ENCODE measurements around the gene TBC1D4.

The TBC1D4 gene

GRCh38 chr13:75384879-75385707, 96.9 kb downstream of the TBC1D4 start:
- DNase-seq = no peak

GRCh38 chr13:75383064-75383715, 98.8 kb downstream of the TBC1D4 start:
- DNase-seq = no peak

- no peak for DNase-seq
Measured at GRCh38 chr13:75378301-75378700, 103.7 kb downstream of the TBC1D4 start.

- no peak for DNase-seq
Measured at GRCh38 chr13:75376792-75377402, 105.1 kb downstream of the TBC1D4 start.

GRCh38 chr13:75375329-75375728, 106.6 kb downstream of the TBC1D4 start:
- DNase-seq = no peak

GRCh38 chr13:75373988-75374387, 108.0 kb downstream of the TBC1D4 start:
- DNase-seq = no peak

- peak; percentile 24 for DNase-seq
Measured at GRCh38 chr13:75372923-75373841, 108.8 kb downstream of the TBC1D4 start.

GRCh38 chr13:75372517-75372916, 109.5 kb downstream of the TBC1D4 start:
- DNase-seq = peak; percentile 76

GRCh38 chr13:75371203-75371602, 110.8 kb downstream of the TBC1D4 start:
- DNase-seq = no peak

GRCh38 chr13:75370774-75371173, 111.2 kb downstream of the TBC1D4 start:
- DNase-seq = no peak

GRCh38 chr13:75369981-75370380, 112.0 kb downstream of the TBC1D4 start:
- DNase-seq = no peak

GRCh38 chr13:75368167-75368566, 113.8 kb downstream of the TBC1D4 start:
- no peak for DNase-seq

GRCh38 chr13:75366380-75367280, 115.3 kb downstream of the TBC1D4 start:
- DNase-seq = no peak

GRCh38 chr13:75365724-75366173, 116.2 kb downstream of the TBC1D4 start:
- DNase-seq = peak; percentile 9

- no peak for DNase-seq
Measured at GRCh38 chr13:75364131-75364713, 117.7 kb downstream of the TBC1D4 start.

GRCh38 chr13:75363371-75363770, 118.6 kb downstream of the TBC1D4 start:
- no peak for DNase-seq

- DNase-seq = no peak
Measured at GRCh38 chr13:75362026-75362425, 119.9 kb downstream of the TBC1D4 start.

- no peak for DNase-seq
Measured at GRCh38 chr13:75360170-75360569, 121.8 kb downstream of the TBC1D4 start.

GRCh38 chr13:75359266-75359665, 122.7 kb downstream of the TBC1D4 start:
- no peak for DNase-seq

- DNase-seq = peak; percentile 88
Measured at GRCh38 chr13:75357576-75358289, 124.2 kb downstream of the TBC1D4 start.

GRCh38 chr13:75356421-75356820, 125.5 kb downstream of the TBC1D4 start:
- no peak for DNase-seq

Measured in hematopoietic multipotent progenitor cell treated with erythropoietin and hydrocortisone succinate and interleukin-3 and kit ligand, for 8 days (in vitro differentiated cells).